IPS-20b (cell line): Measurements from ENCODE around the gene SSTR5.

ENCODE experiments used
- H3K27ac ChIP-seq: one replicate; pipeline ENCODE4 v1.5.1; 2013; ENCODE audit warnings: low read length
- H3K27me3 ChIP-seq: 2 replicates; pipeline ENCODE4 v1.6.1; 2013; ENCODE audit warnings: mild to moderate bottlenecking, low read length, inconsistent platforms; ENCODE audit not compliant: insufficient read depth
- H3K36me3 ChIP-seq: 2 replicates; pipeline ENCODE4 v1.6.1; 2013; ENCODE audit warnings: low read depth, mild to moderate bottlenecking, inconsistent platforms, low read length, moderate library complexity; ENCODE audit not compliant: insufficient read depth
- H3K4me1 ChIP-seq: 2 replicates; pipeline ENCODE4 v1.6.1; 2013; ENCODE audit warnings: mild to moderate bottlenecking, control low read depth, inconsistent platforms, low read length, moderate library complexity; ENCODE audit not compliant: insufficient read depth
- H3K4me3 ChIP-seq: 2 replicates; pipeline ENCODE4 v1.5.1; 2013; ENCODE audit warnings: mild to moderate bottlenecking, low read length, inconsistent platforms
- H3K9ac ChIP-seq: 2 replicates; pipeline ENCODE4 v1.6.1; 2013; ENCODE audit warnings: low read depth, mild to moderate bottlenecking, inconsistent platforms, low read length, moderate library complexity
- H3K9me3 ChIP-seq: 2 replicates; pipeline ENCODE4 v1.6.1; 2013; ENCODE audit warnings: mild to moderate bottlenecking, low read depth, low read length, inconsistent platforms; ENCODE audit not compliant: insufficient read depth

The SSTR5 gene

DNA sequence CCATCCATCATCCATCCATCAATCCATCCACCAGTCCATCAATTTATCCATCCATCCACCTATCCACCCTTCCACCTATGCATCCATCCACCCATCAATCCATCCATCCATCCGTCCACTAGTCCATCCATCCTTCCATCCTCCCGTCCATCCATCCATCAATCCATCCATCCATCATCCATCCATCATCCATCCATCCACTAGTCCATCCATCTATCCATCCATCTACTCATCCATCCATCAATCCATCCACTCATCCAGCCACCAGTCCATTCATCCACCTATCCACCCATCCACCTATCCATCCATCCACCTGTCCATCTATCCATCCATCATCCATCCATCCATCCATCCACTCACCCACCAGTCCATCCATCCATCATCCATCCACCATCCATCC is 39.9 kb upstream of the SSTR5 start:
- H3K27ac ChIP-seq, result no peak overlapping the region
- no peaks in the 10 kb centered on the region for H3K27me3 ChIP-seq
- no peaks in the 10 kb centered on the region for H3K36me3 ChIP-seq
- no peaks in the 10 kb centered on the region for H3K4me1 ChIP-seq
- H3K9ac ChIP-seq, result no peak overlapping the region
- no peak overlapping the region for H3K4me3 ChIP-seq
- peaks cover 9% of the 10 kb centered on the region; the same call in 1 of the 2 replicates for H3K9me3 ChIP-seq

- peaks cover 9% of the 10 kb centered on the region; the same call in 1 of the 2 replicates for H3K9me3 ChIP-seq
- H3K27ac ChIP-seq, result no peak overlapping the region
- no peaks in the 10 kb centered on the region for H3K36me3 ChIP-seq
- no peak overlapping the region for H3K9ac ChIP-seq
- H3K4me3 ChIP-seq, result no peak overlapping the region
- H3K4me1 ChIP-seq, result no peaks in the 10 kb centered on the region
- no peaks in the 10 kb centered on the region for H3K27me3 ChIP-seq
Observed at GRCh38 chr16:1033128-1033679, 39.3 kb upstream of the SSTR5 start.

DNA sequence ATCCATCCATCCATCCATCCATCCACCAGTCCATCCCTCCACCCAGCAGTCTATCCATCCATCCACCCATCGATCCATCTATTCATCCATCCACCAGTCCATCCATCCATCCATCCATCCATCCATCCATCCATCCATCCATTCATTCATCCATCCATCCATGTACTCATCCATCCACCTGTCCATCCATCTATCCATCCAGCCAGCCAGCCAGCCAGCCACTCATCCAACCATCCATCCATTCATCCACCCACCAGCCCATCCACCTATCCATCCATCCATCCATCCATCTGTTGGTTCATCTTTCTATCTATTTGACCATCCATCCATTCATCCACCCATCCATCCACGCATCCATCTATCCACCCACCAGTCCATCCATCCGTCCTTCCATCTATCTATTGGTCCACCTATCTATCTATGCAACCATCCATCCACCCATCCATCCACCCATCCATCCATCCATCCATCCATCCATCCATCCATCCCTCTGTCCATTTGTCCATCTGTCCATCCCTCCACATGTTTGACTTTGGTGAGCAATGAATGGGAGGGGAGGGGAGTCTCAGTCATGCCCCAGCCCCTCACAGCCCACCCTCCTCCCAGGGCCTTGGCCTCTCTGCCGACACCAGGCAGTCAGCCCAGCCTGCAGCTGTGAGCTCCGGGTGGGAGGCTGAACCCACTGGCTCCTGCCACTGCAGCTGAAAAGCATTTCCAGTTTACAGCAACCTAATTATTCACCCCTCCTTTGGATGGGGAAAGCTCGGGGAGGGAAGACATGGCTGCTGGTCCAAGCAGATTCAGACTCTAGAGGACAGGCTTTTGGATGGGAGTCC is 38.1 kb upstream of the SSTR5 start:
- Histone ChIP-seq H3K36me3 (no peaks in the 10 kb centered on the region), H3K9me3 (peaks cover 9% of the 10 kb centered on the region; the same call in 1 of the 2 replicates), H3K9ac (no peak overlapping the region), H3K27me3 (no peaks in the 10 kb centered on the region), H3K4me3 (no peak overlapping the region), H3K27ac (no peak overlapping the region), H3K4me1 (no peaks in the 10 kb centered on the region)

DNA sequence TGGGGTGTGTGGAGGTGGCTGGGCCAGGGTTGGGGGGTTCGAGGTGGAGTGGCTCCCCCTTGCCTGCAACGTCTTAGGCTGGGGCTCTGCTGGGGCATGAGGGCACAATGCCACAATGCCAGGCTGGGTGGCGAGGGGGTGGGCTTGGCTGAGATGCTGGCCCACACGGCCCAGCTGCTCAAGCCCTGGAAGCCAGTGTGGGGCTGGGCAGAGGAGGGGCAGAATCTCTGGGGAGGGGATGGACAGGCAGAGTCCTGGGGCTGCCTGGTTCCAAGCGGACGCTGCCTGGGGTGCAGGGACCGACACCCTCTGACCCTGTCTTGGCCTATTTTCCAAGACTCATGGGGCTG is 37.5 kb upstream of the SSTR5 start:
- H3K27ac ChIP-seq, result no peak overlapping the region
- no peaks in the 10 kb centered on the region for H3K27me3 ChIP-seq
- H3K9ac ChIP-seq, result no peak overlapping the region
- no peaks in the 10 kb centered on the region for H3K4me1 ChIP-seq
- H3K4me3 ChIP-seq, result no peak overlapping the region
- peaks cover 9% of the 10 kb centered on the region; the same call in 1 of the 2 replicates for H3K9me3 ChIP-seq
- H3K36me3 ChIP-seq, result no peaks in the 10 kb centered on the region

- Histone ChIP-seq H3K27me3 (no peaks in the 10 kb centered on the region), H3K9ac (no peak overlapping the region), H3K4me1 (no peaks in the 10 kb centered on the region), H3K27ac (no peak overlapping the region), H3K36me3 (no peaks in the 10 kb centered on the region), H3K4me3 (no peak overlapping the region), H3K9me3 (peaks cover 9% of the 10 kb centered on the region; the same call in 1 of the 2 replicates)
Observed at GRCh38 chr16:1036166-1036565, 36.4 kb upstream of the SSTR5 start.

- H3K4me3 ChIP-seq, result no peak overlapping the region
- H3K27me3 ChIP-seq, result no peaks in the 10 kb centered on the region
- H3K4me1 ChIP-seq, result no peaks in the 10 kb centered on the region
- H3K9me3 ChIP-seq, result peaks cover 9% of the 10 kb centered on the region; the same call in 1 of the 2 replicates
- no peak overlapping the region for H3K9ac ChIP-seq
- H3K36me3 ChIP-seq, result no peaks in the 10 kb centered on the region
- no peak overlapping the region for H3K27ac ChIP-seq
Observed at GRCh38 chr16:1036726-1037393, 35.7 kb upstream of the SSTR5 start.

- Histone ChIP-seq H3K27me3 (no peaks in the 10 kb centered on the region), H3K9ac (no peak overlapping the region), H3K36me3 (no peaks in the 10 kb centered on the region), H3K4me1 (no peaks in the 10 kb centered on the region), H3K4me3 (no peak overlapping the region), H3K27ac (no peak overlapping the region), H3K9me3 (peaks cover 9% of the 10 kb centered on the region)
Observed at GRCh38 chr16:1037394-1038257, 34.9 kb upstream of the SSTR5 start.

DNA sequence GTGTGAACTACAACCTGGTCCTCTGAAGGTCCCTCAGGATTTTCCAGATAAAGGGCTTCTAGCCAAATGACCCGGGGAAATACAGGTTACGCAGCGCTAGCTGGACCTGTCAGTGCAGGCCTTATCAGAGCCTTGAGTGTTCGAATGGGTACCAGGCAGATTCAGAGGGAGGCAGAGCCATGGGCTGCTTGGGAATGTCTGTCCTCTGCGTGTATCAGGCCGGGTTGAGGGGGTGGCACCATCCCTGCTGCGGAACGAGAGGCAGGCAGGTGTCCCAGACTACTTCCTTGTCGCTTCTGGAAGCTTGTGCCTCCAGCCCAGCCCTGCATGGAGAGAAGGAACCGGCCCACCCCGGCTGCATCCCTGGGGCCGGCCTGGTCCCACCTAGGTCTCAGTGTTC is 33.6 kb upstream of the SSTR5 start:
- Histone ChIP-seq H3K9me3 (no peaks in the 10 kb centered on the region; the same call in none of the 2 replicates), H3K27ac (no peak overlapping the region), H3K4me1 (no peaks in the 10 kb centered on the region), H3K27me3 (no peaks in the 10 kb centered on the region), H3K4me3 (no peak overlapping the region), H3K9ac (no peak overlapping the region), H3K36me3 (no peaks in the 10 kb centered on the region)

DNA sequence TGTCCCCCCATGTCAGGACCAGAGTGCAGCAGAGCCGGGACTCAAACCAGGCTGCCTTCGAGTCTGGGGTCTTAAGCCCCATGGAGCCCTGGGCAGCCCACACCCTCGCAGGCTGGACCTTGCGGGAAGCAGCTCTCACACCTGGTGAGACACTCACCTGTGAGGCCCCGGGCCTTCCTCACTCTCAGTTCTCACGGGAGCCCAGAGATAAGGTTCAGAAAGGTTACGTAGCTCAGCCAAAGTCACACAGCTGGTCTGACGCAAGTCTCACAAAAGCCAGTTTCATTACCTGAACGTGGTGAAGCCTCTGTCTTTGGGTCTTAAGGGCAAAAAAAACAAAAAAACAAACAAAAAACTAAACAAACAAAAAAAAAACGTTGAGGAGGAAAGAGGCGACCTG is 32.8 kb upstream of the SSTR5 start:
- H3K27me3 ChIP-seq, result no peaks in the 10 kb centered on the region
- H3K9ac ChIP-seq, result no peak overlapping the region
- no peaks in the 10 kb centered on the region for H3K36me3 ChIP-seq
- no peaks in the 10 kb centered on the region for H3K4me1 ChIP-seq
- H3K4me3 ChIP-seq, result no peak overlapping the region
- no peak overlapping the region for H3K27ac ChIP-seq
- H3K9me3 ChIP-seq, result no peaks in the 10 kb centered on the region; the same call in none of the 2 replicates

GRCh38 chr16:1040346-1040745 is 32.2 kb upstream of the SSTR5 start:
- H3K27ac ChIP-seq, result no peak overlapping the region
- no peaks in the 10 kb centered on the region for H3K27me3 ChIP-seq
- H3K4me3 ChIP-seq, result no peak overlapping the region
- no peak overlapping the region for H3K9ac ChIP-seq
- H3K4me1 ChIP-seq, result no peaks in the 10 kb centered on the region
- no peaks in the 10 kb centered on the region for H3K36me3 ChIP-seq
- H3K9me3 ChIP-seq, result no peaks in the 10 kb centered on the region; the same call in none of the 2 replicates

- Histone ChIP-seq H3K4me1 (no peaks in the 10 kb centered on the region), H3K9ac (no peak overlapping the region), H3K27me3 (no peaks in the 10 kb centered on the region), H3K9me3 (no peaks in the 10 kb centered on the region; the same call in none of the 2 replicates), H3K27ac (no peak overlapping the region), H3K36me3 (no peaks in the 10 kb centered on the region), H3K4me3 (no peak overlapping the region)
Observed at GRCh38 chr16:1042049-1042744, 30.4 kb upstream of the SSTR5 start.
